Ishikawa (cell line): ENCODE data around the gene MECP2.

Experiments
- CEBPB ChIP-seq: IDR thresholded peaks from 2 replicates; pipeline ENCODE4 v1.6.1; 2012
- CREB1 ChIP-seq: IDR thresholded peaks from 2 replicates; pipeline ENCODE4 v1.6.1; 2012; ENCODE audit warnings: low read depth
- EGR1 ChIP-seq: IDR thresholded peaks from 2 replicates; pipeline ENCODE4 v1.6.1; 2012
- EP300 ChIP-seq: IDR thresholded peaks from 2 replicates; pipeline ENCODE4 v1.6.1; 2012; ENCODE audit warnings: borderline replicate concordance
- FOXM1 ChIP-seq: IDR thresholded peaks from 2 replicates; pipeline ENCODE4 v1.6.1; 2012; ENCODE audit warnings: low read depth, borderline replicate concordance
- NFIC ChIP-seq: IDR thresholded peaks from 2 replicates; pipeline ENCODE4 v1.6.1; 2012
- RAD21 ChIP-seq: IDR thresholded peaks from 2 replicates; pipeline ENCODE4 v1.6.1; 2012; ENCODE audit warnings: low read depth
- TAF1 ChIP-seq: IDR thresholded peaks from 2 replicates; pipeline ENCODE4 v1.6.1; 2012; ENCODE audit warnings: low read depth, mild to moderate bottlenecking
- TCF12 ChIP-seq: IDR thresholded peaks from 2 replicates; pipeline ENCODE4 v1.6.1; 2012; ENCODE audit warnings: low read depth
- TEAD4 ChIP-seq: IDR thresholded peaks from 2 replicates; pipeline ENCODE4 v1.6.1; 2012
- YY1 ChIP-seq: IDR thresholded peaks from 2 replicates; pipeline ENCODE4 v1.6.1; 2012; ENCODE audit warnings: low read depth
- ZBTB7A ChIP-seq: IDR thresholded peaks from 2 replicates; pipeline ENCODE4 v1.6.1; 2012; ENCODE audit warnings: low read depth
- TF ChIP-seq, protein P1 (sequence below): IDR thresholded peaks from 2 replicates; pipeline ENCODE4 v1.6.1; 2012; ENCODE audit warnings: low read depth, mild to moderate bottlenecking
- TF ChIP-seq, protein P2 (sequence below): IDR thresholded peaks from 2 replicates; pipeline ENCODE4 v1.6.1; 2012
- TF ChIP-seq, protein P3 (sequence below): IDR thresholded peaks from 2 replicates; pipeline ENCODE4 v1.6.1; 2012

The MECP2 gene

DNA sequence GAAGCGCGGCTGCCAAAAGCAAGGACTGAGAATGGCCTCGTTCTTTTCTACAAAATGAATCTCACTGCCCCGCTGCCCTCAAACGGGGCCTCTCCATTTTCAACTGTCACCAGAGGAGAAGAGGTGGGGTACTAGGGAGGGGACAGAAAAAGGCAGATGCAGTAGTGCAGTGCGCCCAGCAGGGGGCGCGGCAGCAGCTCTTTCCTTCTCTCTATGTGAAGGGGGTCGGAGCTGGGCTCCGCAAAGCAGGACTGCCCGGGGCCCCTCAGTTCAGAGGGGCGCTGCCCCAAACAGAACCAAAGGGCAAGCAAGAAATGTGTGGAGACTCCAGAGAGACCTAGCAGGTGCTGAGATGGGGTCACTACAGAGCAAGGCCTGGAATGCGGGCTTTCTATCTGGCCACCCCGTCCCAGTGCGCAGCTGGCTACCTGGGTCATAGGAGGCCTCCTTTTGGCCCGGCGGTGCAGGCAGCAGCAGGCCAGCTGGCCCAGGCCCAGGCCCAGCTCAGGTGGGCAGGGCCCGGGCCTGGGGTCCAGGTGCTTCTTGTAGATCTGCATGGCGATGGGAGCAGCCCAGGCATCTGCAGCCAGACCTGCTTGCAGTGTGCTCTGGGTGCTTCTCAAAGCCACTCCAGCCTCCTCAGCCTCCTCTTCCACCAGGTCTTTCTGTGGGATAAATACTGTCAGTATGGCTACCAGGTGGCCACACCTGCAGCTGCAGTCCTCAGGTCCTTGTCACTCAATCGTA lies 83.7 kb downstream of the MECP2 start:
- no peak for TF ChIP-seq EGR1
- no peak for TF ChIP-seq YY1

DNA sequence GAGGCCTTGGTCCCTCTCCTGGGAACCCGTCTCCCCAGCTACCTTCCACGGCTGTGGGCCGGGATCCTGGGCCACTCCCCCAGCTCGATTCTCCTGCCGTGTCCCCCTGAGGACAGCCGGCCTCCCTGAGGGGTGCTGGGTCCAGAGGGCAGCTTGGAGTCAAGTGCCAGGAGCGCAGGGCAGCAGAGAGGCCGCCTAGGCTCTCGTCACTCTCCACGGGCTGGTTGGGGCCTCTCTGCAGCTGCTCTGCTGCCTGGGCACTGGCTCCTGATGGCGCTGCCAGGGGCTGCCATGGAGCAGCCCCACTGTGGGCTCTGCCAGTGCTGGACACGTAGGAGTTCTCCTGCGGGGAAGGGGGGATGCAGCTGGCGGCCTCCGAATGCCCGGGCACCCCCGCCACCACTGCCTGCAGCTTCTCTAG lies 84.5 kb downstream of the MECP2 start:
- TF ChIP-seq EP300: no peak

DNA sequence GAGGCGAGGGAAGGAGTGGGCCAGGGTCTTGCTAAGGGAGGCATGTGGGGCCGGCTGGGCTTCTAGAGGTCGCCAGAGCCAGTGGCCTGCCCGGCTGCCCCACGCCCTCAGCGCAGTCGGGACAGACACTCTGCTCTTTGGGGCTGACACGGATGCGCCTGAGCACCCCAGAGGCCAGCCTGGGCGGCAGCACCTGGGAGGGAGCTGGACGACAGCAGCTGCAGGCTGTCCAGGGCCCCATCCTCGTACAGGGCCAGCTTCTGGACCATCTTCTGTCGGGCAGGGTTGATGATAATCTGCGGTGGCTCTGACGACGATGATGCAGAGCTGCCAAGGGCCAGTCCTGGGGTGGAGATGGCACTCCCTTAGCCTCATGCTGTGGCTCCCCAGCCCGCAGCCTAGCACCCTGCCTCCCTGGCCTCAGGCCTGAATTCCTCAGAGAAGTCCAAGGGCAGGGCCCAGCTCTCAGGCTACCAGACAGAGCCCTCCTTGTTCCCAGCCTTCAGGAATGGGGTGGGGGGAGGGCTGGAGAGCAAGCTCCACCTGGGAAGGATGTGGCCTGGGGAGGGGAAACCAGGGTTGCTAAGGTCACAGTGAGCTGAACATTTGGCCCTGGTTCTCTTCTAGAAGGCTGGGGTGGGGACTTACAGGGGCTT lies 85.1 kb downstream of the MECP2 start:
- TF ChIP-seq, protein P1, sequence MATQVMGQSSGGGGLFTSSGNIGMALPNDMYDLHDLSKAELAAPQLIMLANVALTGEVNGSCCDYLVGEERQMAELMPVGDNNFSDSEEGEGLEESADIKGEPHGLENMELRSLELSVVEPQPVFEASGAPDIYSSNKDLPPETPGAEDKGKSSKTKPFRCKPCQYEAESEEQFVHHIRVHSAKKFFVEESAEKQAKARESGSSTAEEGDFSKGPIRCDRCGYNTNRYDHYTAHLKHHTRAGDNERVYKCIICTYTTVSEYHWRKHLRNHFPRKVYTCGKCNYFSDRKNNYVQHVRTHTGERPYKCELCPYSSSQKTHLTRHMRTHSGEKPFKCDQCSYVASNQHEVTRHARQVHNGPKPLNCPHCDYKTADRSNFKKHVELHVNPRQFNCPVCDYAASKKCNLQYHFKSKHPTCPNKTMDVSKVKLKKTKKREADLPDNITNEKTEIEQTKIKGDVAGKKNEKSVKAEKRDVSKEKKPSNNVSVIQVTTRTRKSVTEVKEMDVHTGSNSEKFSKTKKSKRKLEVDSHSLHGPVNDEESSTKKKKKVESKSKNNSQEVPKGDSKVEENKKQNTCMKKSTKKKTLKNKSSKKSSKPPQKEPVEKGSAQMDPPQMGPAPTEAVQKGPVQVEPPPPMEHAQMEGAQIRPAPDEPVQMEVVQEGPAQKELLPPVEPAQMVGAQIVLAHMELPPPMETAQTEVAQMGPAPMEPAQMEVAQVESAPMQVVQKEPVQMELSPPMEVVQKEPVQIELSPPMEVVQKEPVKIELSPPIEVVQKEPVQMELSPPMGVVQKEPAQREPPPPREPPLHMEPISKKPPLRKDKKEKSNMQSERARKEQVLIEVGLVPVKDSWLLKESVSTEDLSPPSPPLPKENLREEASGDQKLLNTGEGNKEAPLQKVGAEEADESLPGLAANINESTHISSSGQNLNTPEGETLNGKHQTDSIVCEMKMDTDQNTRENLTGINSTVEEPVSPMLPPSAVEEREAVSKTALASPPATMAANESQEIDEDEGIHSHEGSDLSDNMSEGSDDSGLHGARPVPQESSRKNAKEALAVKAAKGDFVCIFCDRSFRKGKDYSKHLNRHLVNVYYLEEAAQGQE: no peak
- no peak for TF ChIP-seq FOXM1
- no peak for TF ChIP-seq CEBPB
- TF ChIP-seq EP300: no peak
- TF ChIP-seq EGR1: no peak
- TF ChIP-seq, protein P2, sequence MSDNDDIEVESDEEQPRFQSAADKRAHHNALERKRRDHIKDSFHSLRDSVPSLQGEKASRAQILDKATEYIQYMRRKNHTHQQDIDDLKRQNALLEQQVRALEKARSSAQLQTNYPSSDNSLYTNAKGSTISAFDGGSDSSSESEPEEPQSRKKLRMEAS: no peak

DNA sequence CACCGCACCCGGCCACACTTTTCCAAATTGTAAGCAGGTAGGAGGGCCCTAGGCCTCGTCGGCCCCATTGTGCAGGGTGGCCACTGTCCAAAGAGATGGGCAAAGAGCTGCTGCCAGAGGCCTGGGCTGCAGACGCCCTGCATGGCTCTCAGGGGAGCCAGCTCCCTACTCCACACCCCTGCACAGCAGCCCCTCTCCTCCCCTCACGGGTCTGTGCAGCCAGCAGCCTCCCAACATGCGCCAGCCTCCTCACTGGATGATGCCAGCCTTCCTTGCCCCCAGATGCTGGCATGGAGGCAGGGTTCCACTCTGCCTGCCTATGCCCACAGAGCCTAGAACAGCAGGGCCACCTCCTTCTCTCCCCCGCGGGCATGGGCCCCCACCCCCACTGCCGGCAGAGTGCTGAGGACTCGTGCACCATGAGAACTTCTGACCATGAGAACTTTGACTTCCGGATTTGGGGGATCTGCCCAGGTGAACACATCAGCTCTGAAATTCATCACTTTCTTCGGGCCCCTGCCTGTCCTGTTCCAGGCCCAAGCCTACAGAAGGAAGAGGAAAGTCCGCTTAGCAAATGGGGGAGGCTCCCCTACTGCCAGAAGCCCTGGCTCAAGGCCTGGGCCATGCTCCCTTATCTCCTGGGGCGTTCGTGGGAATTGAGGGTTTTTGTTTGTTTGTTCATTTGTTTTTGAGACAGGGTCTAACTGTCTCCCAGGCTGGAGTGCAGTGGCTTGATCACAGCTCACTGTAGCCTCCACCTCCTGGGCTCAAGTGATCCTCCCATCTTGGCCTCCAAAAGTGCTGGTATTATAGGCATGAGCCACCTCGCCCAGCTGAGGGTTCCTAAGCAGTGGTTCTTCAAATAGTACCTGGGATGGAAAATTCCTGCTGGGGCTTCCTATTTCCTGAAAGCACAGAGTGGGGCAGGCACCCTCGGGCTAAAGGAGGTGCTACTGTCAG lies 85.9 kb downstream of the MECP2 start:
- no peak for TF ChIP-seq NFIC
- no peak for TF ChIP-seq TAF1
- no peak for TF ChIP-seq CEBPB
- no peak for TF ChIP-seq RAD21
- no peak for TF ChIP-seq CREB1

DNA sequence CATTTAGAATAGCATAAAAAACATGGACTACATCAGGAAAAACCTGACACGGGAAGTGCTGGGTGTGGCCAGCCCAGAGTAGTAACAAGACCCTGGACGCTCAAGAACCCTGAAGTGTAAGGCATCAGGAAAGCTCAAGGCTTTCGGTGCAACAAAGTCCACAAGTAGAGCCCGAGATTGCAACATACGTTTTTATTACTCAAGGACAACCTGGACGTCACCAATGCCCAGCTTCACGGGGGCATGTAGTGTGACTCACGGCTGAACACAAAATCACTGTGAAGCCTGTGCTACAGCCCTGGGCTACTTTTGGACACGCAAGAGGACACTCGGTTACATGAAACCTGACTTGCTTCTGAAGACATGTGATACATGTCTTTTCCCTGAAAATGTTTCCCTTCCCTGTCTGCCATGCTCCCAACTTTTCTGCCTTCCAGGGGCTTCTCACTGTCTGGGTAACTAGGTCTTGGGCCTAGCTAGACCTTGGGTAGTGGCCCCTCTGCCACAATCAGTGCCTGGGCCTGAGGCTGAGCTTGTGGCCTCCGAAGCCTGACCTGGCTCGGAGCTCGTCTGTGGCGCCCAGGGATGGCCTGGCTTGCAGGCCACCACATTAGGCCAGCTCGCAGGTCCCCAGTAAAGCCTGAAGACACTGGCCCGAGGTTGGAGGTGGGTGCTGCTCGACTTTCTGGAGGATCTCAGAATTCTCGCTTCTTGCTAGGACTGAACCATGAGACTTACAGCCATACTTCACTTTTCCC lies 87.0 kb downstream of the MECP2 start:
- TF ChIP-seq TAF1 (no peak), CREB1 (no peak), RAD21 (no peak), NFIC (no peak), EP300 (no peak), YY1 (no peak), TEAD4 (no peak), TCF12 (no peak), FOXM1 (no peak), ZBTB7A (no peak), CEBPB (no peak), EGR1 (no peak)
- TF ChIP-seq, protein P1: no peak
- TF ChIP-seq, protein P3, sequence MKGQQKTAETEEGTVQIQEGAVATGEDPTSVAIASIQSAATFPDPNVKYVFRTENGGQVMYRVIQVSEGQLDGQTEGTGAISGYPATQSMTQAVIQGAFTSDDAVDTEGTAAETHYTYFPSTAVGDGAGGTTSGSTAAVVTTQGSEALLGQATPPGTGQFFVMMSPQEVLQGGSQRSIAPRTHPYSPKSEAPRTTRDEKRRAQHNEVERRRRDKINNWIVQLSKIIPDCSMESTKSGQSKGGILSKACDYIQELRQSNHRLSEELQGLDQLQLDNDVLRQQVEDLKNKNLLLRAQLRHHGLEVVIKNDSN: no peak
- TF ChIP-seq, protein P2: no peak

DNA sequence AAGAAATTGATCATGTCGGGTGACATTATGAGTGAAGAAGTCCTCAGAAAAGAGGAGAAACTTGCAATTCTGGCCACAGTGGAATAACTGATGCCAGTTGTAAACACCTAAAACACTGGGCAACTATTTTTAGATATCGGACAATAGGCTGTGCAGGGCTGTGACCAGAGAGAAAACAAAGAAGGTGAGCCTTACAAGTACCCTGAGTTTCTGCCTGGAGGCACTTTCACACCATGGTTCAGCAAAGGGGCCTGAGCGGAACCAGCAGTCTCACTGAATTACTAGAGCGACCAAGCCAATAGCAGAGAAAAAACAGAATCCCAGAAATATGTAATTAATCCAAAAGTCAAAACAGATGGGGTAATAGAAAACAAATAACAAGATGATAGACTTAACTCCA lies 89.0 kb downstream of the MECP2 start:
- TF ChIP-seq, protein P3: no peak
- no peak for TF ChIP-seq TAF1
- TF ChIP-seq, protein P2: no peak
- no peak for TF ChIP-seq RAD21
- TF ChIP-seq, protein P1: no peak
- no peak for TF ChIP-seq EP300
- no peak for TF ChIP-seq EGR1
- TF ChIP-seq NFIC: no peak
- no peak for TF ChIP-seq FOXM1
- TF ChIP-seq CREB1: no peak
- TF ChIP-seq ZBTB7A: no peak
- TF ChIP-seq CEBPB: no peak
- TF ChIP-seq TEAD4: no peak
- no peak for TF ChIP-seq TCF12
- TF ChIP-seq YY1: no peak
